ENCODE results near the gene TWF2.
A peak's percentile ranks its signal among the peaks of the same experiment; 100 is the strongest.

TWF2 gene

DNA sequence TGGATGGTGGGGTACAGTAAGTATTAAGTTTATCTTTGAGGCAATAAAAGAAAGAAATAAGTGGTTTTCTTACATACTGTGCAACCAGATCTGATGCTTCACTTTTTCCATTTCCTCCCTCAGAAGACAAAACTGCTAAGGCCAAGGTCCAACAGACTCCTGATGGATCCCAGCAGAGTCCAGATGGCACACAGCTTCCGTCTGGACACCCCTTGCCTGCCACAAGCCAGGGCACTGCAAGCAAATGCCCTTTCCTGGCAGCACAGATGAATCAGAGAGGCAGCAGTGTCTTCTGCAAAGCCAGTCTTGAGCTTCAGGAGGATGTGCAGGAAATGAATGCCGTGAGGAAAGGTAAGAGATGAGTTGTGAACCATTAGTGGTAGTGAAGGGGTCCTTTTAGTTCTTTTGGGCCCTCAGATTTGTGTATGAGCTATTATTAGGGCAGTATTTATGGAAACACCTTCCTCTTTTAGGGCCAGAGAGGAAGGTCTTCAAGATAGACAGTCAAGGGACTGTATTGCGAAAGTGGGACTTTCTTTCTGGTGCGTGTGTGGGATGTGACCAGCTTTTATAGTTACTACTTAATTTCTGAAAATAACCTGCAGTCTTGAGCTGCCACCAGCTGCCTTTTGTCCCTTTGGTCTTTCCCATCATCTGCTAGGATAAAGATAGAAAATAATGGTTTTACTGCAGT, 36.4 kb downstream of the TWF2 start:
- no peak for DNase-seq (ENCODE audit: low read depth)

DNA sequence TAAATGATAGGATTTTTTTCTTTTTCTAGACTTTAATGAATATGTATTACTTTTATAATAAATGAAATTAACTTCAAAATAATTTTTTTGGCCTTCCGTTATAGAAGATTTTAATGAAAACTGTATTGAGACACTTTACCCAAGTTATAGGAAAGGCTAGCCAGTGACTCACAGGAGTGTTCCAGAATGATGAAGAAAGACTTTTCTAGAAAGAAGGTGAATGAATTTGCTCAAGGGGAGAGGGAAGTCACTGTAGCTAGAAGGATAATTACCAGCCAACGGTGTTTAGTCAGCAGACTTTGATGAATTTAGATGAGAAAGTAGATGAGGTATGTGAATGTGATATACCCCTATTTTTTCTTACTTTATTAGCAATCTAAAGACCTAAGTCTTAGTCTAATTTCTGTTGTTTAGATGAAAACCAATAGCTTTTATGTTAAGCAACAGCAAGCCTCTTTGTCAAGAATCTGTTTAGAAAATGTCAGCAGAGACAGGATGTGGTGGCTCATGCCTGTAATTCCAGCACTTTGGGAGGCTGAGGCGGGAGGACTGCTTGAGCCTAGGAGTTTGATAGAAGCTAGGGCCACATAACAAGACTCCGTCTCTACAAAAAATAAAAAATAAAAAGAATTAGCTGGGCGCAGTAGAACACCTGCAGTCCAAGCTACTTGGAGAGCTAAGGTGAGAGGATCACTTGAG, 37.8 kb downstream of the TWF2 start:
- DNase-seq (ENCODE audit: low read depth) = peak; percentile 42

DNA sequence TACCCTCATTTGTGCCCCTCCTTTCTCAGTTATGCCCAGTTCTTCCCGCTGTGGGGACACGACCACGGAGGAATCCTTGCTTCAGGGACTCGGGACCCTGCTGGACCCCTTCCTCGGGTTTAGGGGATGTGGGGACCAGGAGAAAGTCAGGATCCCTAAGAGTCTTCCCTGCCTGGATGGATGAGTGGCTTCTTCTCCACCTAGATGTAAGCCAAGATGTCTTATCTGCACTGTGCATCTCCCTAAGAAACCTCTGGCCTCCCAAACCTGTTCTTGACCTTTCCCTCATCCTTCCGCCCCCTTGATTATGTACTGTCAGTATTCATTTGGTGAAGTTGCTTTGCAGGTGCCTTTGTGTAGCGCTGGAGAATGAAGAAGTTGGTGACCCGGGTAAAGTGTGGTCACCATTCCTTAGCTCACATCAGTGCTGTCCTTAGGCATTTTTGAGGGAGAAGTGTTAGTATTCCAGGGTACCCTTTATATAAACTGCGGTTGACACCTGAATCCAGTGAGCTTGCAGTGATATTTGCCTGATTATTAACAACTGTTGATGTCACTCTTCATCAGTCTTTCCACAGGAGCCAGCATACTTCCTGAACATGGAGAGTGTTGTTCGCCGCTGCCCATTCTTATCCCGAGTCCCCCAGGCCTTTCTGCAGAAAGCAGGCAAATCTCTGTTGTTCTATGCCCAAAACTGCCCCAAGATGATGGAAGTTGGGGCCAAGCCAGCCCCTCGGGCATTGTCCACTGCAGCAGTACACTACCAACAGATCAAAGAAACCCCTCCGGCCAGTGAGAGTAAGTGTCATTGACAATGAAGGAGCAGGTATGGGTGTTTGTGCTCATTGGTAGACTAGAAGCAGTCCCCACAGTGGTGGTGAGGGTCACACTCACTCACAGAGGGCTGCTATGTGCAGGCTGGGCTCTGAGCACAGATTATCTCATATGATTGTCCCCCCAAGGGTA, 40.0 kb downstream of the TWF2 start:
- no peak for DNase-seq (ENCODE audit: low read depth)

DNA sequence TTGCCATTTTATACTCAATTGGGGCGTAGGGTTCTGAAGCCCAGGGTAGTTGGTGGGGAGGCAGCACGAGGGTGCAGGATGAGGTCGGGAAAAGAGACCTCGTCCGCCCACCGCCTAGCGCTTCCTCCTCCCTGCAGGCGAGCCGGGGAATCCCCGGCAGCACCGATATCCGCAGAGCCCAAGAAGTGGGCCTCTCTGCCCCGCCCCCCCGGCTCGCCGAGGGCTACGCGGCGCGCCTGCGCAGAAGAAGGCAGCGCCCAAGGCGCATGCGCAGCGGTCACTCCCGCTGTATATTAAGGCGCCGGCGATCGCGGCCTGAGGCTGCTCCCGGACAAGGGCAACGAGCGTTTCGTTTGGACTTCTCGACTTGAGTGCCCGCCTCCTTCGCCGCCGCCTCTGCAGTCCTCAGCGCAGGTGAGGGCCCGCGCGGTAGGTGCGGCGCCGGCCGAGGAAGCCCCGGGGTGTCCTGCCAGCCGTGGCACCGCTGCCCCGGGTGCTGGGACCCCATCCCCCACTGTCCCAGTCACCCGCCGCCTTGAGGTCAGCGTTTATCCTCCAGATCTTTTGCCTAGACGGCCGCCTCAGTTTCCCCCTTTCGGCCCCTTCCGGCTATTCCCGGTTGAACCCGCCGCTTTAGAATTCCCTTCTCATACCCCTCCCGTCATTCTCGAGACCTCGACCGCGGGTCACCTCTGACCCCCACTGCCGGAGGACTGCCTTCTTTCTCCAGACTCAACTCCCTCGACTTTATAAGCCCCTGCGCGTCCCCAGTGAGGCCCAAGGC, 40.9 kb downstream of the TWF2 start, which contains the start of gene ALAS1:
ALAS1 (plus strand) TSS at position 319 of the 784 bp plus-strand sequence. CDS start 1,082 bp downstream, outside the sequence.
- DNase-seq (ENCODE audit: low read depth) = peak; percentile 89

DNA sequence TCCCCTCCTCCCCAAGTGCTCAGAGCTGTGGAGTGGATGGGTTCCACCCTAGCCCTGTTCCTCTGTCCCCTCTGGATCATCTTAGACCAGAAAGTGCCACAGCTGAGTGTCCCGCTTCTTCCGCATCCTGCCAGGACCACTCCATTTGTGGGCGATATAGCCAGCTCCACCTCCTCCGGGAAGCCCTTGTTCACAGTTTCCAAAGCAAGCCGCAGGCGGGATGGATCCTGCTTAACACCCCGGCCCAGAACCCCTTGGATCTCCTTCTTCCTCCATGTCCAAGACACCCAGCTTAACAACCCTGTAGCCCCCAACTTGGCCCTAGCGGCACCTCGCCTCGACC, 41.5 kb downstream of the TWF2 start:
- no peak for DNase-seq (ENCODE audit: low read depth)

DNA sequence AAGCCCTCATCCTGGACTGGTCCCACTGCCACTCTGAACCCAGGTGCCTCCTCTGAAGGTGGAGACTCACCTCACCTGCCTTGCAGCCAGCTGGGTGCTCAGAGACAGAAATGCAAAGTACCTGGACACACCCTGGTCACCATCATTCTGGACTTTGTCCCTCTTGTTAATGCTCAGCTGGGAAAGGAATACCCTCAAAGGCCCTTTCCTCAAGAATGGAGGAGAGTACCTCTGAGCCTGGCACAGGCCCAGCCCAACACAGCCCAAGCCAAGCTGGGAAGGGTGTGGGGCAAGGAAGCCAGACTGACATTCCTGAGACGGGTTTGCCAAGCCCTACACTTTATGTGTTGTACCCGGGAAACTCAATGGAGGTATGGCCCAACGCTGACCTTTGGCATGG, 42.0 kb downstream of the TWF2 start:
- no peak for DNase-seq (ENCODE audit: low read depth)

DNA sequence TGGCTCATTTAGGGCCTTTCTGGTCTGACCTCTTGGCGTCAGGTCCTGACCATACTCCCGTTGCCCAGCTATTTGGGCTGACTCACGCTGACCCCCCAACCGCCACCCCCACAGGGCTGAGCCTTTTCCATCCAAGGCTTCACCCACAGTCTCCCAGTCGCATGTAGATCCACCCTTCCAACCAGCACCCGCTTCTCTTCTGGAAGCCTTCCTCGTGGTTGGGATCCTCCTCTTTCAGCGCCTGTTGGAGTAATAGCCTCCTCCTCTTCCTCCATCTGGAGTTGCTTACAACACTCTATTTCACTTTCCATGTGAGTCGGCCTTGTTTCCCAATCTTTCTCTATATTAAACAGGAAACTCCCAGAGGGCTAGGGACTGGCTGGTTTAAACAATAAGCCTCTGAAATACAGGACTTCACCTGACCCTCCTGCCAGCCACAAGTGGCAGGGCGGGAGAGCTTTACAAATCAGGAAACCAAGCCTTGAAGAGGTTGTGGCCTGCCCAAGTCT, 43.1 kb downstream of the TWF2 start:
- peak; percentile 51 for DNase-seq (ENCODE audit: low read depth)

DNA sequence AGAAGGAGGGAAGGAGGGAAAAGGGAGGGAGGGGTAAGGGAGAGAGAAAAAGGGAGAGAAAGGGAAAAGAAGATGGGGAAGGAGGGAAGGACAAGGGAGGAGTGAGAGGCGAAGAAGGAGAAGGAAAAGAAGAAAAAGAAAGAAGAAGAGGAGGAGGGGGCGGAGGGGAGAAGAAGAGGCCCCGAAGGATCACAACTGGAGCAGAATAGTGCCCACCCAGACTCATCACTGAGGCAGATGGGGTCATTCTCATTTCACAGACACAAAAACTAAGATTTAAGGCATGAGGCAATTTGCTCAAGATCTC, 43.7 kb downstream of the TWF2 start:
- no peak for DNase-seq (ENCODE audit: low read depth)

DNA sequence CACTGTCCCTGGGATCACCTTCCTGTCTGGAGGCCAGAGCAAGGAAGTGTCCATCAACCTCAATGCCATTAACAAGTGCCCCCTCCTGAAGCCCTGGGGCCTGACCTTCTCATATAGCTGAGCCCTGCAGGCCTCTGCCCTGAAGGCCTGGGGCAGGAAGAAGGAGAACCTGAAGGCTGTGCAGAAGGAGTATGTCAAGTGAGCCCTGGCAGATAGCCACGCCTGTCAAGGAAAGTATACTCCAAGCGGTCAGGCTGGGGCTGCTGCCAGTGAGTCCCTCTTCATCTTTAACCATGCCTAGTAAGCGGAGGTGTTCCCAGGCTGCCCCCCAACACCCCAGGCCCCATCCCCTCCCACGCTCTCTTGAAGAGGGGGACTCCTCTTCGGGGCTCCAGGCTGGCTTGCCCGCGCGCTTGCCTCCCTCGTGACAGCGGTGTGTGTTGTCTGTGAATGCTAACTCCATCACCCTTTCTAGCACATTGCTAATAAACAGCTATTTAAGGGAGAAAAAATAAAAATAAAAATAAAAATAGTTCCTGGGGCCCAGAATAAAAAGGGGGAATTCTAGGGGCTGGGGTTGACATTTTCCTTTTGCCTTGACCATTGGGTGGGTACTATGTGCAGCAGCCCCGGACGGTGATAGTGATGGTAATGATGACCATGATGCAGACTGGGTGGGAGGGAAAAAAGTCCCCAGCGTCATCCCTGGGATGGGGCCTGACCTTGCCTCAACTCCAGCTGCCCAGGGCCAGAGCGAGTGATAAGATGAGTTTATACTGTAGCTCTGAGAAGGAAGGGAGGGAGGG, 44.3 kb downstream of the TWF2 start:
- no peak for DNase-seq (ENCODE audit: low read depth)

DNA sequence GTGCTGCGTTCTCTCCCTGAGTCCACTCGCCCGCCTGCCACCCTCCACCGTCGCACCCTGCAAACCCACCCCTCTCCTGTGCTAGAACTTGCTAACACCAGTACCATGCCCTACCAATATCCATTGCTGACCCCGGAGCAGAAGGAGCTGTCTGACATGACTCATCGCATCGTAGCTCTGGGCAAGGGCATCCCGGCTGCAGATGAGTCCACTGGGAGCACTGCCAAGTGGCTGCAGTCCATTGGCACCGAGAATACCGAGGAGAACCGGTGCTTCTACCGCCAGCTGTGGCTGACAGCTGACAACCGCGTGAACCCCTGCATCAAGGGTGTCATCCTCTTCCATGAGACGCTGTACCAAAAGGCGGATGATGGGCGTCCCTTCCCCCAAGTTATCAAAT, 45.9 kb downstream of the TWF2 start:
- peak; percentile 79 for DNase-seq (ENCODE audit: low read depth)

DNA sequence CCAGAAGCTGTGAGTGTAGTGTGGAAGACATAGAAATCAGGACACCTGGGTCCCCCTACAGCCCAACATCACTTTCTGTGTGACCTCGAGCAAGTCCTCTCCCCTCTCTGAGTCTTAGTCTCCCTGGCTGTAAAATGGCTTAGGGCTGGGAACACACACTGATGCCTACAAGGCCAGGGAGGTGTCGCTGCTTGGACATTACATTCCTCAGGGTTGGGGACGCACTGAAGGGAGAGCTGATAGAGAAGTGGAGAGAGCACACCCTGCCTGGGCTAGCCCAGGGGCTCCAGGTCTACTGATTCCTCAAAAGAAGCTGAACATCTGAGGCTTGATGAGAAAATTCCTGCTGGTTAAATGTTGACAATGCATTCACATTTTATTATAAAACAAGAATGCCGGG, 47.3 kb downstream of the TWF2 start:
- DNase-seq (ENCODE audit: low read depth) = no peak

DNA sequence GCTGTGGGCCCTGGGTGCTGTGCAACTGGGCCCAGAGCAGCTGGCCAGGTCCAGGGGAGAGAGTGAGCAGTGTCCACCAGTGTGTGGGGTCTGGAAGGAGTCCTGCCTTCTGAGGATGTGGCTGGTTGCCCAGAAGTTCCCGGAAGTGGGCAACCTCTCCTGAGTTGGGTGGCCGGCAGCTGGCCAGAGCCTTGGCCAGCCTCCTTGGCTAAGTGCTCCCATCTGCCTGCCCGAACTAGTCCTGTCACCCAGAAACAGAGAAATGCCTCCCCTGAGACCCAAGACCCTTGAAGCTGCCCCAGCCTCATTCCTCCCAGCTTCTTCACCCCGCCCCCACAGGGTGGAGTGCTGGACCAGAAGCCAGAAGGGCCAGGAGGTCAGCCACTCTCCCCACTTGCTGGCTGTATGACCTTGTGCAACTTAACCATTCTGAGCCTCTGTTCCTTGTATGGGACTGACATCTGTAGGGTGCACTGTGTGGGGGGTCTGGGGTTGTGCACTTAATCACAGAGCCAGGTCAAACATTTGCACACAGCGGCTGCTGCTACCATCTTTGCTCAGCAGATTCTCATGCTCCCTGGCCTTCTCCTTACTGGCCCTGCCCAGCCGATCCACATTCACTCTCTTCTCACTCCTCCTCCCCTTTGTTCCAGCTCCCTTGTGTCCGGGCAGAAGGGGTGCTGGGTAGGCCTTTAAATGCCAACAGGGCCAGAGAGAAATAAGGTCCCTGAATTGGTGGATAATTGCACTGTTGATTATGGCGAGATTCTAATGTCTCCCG, 48.5 kb downstream of the TWF2 start:
- DNase-seq (ENCODE audit: low read depth) = no peak

DNA sequence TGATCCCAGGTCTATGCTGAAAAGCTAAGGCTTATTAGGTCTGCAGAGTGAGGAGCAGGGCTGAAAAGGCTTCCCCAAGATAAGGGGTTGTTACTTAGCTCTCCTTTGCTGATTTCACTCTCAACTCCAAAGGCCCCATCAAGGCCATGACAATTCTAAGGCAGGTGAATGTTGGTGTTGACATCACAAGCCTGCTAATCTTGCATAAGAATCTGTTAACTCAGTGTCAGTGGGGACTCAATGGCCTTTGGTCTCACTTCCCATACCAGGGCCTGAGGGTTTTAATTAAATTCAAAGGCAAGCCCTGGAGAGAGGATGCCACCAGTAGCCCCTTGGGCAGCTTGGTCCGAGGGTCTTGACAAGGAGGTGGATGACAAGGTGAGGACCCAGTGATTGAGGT, 50.4 kb downstream of the TWF2 start:
- no peak for DNase-seq (ENCODE audit: low read depth)

DNA sequence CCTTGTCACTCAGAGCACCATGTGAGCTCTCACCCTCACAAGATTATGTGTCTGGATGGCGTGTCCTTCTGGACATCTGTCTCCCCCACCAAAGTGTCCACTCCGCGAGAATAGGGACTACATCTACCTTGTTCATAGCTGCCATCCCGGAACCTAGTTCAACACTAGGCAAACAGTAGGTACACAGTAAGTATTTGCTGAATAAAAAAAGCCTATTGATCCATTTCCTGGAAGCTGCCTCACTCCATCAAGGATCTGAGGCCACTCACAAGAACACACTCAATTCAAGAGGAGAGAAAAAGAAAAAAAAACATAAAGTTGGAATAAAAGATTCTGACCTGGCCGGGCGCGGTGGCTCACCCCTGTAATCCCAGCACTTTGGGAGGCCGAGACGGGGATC, 52.2 kb downstream of the TWF2 start:
- no peak for DNase-seq (ENCODE audit: low read depth)

DNA sequence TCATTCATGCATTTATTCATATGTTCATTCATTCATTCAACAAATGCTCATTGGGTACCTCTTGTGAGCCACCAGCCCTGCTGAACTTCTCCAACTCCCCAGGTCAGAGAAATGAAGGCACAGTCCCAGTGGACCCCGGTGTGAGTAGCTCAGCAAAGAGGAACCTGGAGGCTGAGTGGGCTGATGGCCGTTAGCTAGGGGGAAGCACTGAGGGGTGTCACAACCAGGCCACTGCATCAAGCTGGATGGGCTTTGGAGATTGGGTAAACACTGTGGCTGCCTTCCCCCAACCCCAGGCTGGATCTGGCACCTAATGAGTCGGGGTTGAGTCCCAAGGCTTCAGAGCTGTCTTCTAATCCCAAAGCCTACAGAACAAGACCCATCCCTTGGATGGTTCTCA, 53.1 kb downstream of the TWF2 start:
- no peak for DNase-seq (ENCODE audit: low read depth)

DNA sequence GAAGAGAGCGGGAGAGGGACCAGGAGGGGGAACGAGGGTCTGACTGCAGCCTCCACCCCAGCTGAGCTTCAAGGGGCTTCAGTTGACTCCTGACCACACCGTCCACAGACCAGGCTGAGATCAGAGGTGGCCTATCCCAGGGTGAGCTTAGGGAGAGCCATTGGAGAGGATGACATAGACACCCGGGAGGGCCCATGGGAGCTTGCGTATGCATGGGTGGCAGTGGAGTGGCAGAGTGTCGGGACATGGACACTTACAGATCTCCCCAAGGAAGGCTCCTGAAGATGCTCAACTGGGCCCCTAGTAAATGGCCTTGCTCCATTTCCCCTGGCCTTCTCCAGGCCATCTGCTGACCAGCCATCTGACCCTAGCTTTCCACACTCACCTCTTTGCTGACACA, 53.6 kb downstream of the TWF2 start:
- no peak for DNase-seq (ENCODE audit: low read depth)

DNA sequence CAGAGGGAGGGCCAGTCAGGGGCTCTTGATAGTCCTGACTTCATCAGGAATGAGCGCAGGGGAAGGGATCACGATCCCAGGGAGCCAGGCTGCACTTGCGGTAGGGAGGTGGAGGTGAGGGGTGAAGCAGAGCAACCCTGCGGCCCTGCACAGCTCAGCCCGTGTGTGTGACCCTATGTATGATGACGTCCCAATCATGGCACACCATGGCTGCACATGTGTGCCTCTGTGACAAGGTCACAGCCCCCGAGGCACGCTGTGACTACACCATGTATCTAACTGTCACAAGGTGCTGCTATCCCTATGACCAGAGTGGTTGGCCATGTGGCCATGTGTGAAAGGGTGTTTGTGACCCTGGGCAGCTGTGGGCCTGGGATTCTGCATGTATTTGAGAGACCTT, 54.3 kb downstream of the TWF2 start:
- DNase-seq (ENCODE audit: low read depth) = no peak

DNA sequence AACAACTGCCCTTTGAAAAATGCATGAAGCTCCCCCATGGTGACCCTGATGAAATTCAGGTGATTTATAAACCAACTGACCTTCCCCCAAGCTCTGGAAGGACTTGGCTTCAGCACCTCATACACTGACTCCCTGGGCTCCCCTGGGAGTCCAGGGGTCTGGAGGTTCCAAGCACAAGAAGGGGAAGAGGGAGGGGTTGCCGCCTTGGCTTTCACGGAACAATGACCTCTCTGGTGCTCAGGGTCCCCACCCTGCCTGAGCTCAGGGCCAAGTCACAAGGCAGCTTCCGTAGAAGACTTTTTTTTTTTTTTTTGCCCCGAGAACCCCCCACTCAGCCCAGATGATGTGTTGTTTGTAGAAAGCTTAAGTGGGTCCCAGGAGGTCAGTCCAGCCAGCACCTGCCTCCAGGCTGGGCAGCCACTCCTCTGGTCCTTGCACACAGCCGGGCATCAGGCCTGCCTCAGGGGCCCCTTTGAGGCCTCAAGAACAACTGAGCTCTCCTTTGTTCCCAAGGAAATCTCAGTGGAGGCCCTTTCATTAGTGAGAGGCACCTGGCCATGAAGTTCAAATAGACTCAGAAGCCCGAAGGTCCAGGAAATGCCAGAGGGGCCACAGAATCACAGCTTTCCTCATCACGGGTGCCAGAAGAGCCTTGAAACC, 55.0 kb downstream of the TWF2 start:
- DNase-seq (ENCODE audit: low read depth) = no peak

DNA sequence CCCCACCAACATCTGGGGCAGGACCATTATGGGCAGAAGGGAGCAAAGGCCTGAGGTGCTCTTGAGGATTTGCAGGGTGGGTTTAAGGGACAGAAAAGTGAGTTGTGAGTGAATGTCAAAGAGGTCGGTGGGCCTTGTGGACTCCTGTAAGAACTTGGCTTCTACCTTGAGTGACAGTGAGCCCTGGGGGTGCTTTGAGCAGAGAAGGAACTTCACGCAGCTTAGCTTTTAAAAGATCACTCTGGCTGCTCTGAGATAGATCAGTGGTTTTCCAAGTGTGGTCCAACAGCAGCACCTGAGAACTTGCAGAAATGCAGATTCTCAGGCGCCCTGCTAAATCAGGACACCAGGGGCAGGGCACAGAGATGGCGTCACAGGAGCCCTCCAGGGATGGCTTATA, 56.3 kb downstream of the TWF2 start:
- no peak for DNase-seq (ENCODE audit: low read depth)

DNA sequence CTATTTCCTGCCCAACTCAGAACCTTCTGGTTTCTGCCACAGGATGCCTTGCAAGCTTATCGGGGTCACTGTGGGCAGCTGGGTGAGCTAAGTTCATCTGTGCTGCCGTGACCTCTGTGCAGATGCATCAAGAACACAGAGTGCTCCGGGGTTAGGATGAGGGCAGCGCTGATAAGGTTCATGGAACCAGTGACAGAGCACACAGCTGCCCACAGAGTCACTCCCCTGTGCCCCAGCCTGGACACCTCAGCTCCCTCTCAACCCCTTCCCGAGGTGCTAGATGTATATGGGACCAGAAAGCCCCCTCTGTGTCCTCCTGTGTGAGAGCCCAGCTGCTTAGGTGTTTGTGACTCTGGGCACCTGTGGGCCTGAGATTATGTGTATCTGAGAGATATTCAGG, 56.8 kb downstream of the TWF2 start:
- DNase-seq (ENCODE audit: low read depth) = no peak

All from ELR (cell line).